Dermis blood vessel endothelial cell (primary cell): ENCODE data around the gene FTCD. TPM values are rescaled to one million over a fixed set of nuclear protein-coding genes. Genes with fewer than 3 reads are reported as not detected.
A peak's percentile ranks its signal among the peaks of the same experiment; 100 is the strongest.
"Not testable (repeated sequence)": the region's sequence is repeated elsewhere in the genome, so short reads cannot be mapped to it uniquely, and the experiment has no call there.

ENCODE experiments used
- DNase-seq: peaks from one replicate; pipeline ENCODE4 v3.0.0; 2010
- total RNA-seq: library from RNA; depleted of rRNA; stranded (reverse); fragments of >200 nt; gene quantifications from 2 replicates; pipeline ENCODE4 v1.2.3, GENCODE V29; 2014

Gene FTCD
- total RNA-seq, 1 donor from 2014 or later: 0.17 TPM

DNA sequence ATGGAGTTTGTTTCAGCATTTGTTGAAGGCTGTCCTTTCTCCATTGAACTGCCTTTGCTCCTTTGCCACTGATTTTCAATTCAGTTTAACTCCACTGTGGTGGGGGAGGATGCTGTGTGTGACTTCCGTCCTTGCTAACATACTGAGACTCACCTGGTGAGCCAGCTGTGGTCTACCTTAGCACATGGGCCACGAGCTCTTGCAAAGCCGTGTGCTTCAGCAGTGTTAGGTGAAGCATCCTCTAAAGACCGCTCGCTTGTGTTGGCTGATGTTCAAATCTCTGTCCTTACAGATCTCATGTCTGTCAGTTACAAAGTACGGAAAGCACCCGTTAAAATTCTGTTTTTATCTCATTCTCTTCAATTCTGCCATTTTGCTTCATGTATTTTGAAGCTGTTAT lies 32.4 kb upstream of the FTCD start:
- no peak for DNase-seq

- no peak for DNase-seq
Measured at GRCh38 chr21:46187261-46187660, 31.9 kb upstream of the FTCD start.

- no peak for DNase-seq
Measured at GRCh38 chr21:46185716-46186115, 30.3 kb upstream of the FTCD start.

DNA sequence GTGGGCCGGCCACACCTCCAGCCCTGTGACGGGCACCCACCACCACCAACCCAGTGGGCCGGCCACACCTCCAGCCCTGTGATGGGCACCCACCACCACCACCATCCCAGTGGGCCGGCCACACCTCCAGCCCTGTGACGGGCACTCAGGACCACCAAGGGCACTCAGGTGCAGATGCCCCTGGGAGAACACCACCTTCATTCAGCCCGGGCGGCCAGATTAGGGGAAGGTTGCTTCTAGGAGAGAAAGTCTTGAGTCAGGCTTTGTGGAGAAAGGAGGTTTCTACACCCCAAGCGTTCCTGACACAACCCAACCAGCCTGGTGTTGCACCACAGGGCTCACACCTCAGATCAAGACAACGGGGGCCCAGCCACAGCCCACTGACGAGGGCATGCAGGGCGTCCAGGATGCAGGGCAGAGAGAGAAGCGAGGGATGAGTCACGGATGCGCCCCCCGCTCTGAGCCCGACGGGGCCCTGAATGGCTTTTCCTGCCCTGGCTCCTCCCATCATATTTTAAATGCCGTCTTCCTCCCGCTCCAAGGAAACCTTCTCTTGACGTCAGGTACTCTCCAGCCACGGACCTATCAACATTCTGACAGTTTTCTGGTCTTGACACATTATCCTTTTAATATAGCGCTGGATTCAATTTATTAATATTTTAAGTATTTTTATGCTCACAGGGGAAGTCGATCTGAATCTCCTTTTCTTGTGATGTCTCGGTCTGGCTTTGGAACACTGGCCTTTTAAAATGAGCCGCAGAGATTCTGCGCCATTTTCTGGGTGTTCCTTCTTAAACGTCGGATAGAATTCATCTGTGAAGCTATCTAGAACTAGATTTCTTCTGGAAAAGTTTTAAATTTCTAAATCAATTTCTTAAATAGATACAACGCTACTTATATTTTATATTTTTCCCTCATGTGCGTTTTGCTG lies 29.5 kb upstream of the FTCD start:
- DNase-seq: peak; percentile 93

GRCh38 chr21:46183910-46184624 lies 28.7 kb upstream of the FTCD start, which contains the start of gene SPATC1L:
Gene SPATC1L, minus strand, starts transcription at chr21:46184459. Its CDS starts 1,643 bp downstream, at chr21:46182816.
- DNase-seq: peak; percentile 81

DNA sequence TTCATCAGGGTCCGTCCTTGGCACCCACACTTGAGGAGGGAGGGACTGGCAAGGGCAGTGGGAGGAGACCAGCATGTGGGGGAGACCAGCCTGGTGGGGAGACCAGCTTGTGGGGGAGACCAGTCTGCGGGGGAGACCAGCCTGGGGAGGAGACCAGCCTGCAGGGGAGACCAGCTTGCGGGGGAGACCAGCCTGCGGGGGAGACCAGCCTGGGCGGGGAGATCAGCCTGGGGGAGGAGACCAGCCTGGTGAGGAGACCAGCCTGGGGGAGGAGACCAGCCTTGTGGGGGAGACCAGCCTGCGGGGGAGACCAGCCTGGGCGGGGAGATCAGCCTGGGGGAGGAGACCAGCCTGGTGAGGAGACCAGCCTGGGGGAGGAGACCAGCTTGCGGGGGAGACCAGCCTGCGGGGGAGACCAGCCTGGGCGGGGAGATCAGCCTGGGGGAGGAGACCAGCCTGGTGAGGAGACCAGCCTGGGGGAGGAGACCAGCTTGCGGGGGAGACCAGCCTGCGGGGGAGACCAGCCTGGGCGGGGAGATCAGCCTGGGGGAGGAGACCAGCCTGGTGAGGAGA lies 28.0 kb upstream of the FTCD start:
- not testable (repeated sequence) for DNase-seq

DNA sequence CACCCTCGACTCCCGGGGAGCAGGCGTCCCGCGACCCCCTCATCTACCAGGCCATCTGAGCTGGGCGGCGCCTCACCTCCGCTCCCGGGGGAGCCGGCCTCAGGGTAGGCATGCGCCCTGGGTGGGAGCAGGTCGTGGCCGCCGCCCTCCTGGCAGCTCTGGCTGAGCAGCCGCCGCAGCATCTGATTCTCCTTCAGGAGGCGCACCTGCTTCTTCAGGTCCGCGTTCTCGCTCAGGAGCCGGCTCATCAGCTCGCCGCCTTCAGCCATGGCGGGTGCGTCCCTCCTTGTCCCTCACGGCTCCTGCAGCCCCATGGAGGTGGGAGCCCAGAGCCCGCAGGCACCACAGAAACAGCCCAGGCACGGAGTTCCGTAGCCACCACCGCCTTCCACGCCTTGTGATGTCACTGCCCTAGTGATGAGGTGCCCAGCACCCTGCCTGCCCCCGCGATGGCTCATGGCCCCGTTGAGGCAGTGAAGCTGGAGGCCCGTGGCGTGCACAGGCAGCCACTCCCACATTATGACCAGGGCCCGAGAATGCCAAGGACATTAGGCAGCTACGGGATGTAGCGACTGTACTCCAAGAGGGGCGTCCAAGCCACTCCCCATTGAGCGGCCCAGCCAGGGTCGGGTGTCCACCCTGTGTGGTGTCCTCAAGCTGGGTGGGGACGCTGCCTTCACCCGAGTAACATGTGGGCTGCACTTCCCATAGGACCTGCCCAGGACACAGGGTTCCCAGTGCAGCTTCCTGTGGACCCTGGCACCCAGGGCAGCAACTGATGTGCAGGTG lies 27.4 kb upstream of the FTCD start:
- no peak for DNase-seq

DNA sequence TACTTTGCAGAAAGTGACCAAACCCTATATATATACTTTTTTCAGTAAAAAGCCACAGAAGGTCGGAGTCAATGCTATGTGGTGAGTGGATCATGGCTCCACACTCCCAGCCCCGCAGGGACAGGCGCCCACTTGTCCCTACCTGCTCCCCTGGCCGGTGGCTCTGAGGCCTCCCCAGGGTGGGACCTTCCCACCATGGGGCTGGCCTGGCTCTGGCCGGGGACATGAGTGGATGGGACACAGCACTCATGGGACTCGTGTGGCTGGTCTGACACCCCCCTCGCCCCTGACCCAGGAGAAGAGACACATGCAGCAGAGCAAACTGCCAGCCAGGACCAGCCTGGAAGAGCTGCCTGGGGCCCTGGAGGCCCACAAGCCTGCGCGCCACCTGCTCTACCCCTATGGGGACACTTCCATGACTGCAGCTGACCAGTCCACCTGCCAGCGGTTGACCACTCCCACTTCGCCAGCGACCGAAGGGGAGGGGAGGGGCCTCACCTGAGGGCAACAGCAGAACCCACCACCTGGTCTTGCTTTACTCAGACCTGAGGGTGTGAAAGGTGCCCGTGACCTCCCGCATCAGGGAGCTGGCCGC lies 26.7 kb upstream of the FTCD start:
- no peak for DNase-seq

GRCh38 chr21:46181436-46181835 lies 26.1 kb upstream of the FTCD start:
- DNase-seq: no peak

DNA sequence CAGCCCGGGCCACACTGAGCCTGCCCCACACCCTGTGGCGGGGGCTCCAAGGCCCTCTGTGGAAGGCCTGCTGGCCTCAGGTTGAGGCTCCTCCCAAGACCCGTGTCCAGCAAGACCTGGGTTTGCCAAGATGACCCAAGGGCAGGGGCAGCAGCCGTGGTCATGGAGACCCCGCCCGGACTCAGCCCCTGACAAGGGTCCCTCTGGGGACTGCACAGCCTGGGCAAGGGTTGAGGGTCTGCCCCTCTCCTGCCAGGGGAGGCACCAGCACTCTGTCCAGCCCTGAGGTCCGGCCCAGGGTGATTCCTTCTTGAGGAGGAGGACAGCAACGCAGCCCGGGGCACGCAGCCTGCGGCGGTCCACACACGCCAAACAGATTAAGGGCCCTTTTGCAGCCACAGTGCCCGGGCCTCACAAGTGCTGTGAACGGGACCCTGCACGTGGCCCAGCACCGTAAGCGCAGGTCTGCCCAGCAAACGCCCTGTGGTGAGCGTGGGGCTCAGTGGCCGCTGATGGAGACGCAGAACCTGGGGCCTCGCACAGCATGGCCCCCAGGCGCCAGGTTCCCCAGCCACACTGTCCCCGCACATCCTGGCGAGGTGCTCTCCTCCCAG lies 25.5 kb upstream of the FTCD start:
- no peak for DNase-seq

DNA sequence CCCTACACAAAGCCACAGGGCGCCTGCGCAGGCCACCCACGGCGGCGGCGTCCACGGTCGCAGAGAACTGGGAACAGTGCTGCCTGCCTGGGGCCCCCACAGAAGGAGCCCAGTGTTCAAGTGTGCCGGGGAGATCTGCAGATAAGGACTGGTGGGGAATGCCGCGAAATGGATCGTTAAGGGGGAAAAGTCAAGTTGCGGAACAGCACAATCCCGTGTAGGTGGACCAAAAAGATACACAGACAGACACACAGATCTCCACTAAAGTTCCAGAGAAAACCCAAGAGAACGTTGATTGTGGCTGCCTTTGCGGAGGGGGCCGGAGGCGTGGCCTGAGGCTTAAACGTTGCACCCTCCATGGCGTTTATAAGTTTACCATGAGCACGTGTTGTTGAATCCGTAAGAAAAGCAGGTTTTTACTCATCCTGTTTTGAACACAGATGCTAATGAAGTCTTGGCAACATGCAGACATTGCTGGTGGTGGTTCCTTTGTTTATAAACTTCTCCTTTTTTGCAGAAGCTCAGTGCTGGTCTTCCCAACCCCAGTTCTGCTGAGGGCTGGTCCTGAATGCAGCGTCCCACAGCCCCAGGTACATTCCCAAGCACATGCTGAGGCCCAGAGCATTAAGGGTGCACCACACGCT lies 24.8 kb upstream of the FTCD start:
- no peak for DNase-seq

DNA sequence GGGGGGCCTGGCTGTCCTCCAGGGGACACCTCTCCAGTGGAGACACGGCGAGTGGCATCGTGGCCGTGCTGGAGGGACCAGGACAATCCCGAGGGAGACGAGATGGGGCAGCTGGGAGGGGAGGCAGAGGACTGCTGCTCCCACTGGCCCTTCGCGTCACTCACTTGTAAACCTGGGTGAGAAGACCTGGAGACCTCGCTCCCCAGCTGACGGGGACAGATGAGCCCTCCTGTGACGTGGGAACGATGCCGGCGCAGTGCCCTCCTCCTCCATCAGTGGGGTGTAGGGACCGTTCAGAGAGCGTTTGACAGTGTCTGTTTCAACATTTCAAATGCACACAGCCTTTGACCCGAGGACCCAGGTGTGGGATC lies 24.3 kb upstream of the FTCD start:
- DNase-seq: no peak

DNA sequence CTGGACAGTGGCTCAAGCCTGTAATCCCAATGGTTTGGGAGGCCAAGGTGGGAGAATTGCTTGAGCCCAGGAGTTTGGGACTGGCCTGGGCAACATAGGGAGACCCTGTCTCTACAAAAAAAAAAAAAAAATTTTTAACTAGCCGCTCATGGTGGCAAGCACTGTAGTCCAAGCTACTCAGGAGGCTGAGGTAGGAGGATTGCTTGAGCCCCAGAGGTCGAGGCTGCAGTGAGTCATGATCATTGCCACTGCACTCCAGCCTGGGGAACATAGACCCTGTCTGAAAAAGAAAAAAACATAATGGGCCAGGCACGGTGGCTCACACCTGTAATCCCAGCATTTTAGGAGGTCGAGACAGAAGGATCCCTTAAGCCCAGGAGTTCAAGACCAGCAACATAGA lies 23.6 kb upstream of the FTCD start:
- no peak for DNase-seq

DNA sequence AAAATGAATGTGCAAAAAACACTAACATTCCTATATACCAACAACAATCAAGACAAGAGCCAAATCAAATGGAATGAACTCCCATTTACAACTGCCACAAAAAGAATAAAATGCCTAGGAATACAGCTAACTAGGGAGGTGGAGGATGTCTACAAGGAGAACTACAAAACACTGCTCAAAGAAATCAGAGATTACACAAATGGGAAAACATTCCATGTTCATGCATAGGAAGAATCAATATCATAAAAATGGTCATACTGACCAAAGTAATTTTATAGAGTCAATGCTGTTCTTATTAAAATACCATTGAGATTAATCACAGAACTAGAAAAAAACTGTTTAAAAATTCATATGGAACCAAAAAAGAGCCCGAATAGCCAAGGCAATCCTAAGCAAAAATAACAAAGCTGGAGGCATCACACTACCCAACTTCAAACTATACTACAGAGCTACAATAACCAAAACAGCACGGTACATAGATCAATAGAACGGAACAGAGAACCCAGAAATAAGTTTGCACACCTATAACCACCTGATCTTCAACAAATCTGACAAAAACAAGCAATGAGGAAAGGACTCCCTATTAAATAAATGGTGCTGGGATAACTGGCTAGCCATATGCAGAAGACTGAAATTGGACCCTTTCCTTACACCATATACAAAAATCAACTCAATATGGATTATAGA lies 21.2 kb upstream of the FTCD start:
- not testable (repeated sequence) for DNase-seq

DNA sequence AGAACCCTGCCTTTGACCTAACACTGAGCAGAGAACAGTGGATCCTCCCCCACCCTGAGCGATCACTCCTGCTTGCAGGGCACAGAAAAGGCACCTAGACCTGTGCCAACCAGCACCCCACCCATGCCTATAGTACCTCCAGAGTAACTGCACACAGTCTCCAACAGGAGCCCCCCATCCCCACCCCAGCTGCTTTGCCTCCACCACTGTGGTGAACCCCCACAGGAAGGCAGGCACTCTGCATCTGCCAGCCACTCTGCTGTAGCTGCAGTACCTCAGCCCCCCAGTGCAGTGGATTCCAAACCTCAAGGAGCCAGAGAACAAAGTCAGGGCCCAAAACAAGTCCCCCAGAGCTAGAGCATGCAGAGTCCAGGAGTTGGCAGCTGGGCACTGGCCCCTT lies 18.2 kb upstream of the FTCD start:
- DNase-seq: no peak

DNA sequence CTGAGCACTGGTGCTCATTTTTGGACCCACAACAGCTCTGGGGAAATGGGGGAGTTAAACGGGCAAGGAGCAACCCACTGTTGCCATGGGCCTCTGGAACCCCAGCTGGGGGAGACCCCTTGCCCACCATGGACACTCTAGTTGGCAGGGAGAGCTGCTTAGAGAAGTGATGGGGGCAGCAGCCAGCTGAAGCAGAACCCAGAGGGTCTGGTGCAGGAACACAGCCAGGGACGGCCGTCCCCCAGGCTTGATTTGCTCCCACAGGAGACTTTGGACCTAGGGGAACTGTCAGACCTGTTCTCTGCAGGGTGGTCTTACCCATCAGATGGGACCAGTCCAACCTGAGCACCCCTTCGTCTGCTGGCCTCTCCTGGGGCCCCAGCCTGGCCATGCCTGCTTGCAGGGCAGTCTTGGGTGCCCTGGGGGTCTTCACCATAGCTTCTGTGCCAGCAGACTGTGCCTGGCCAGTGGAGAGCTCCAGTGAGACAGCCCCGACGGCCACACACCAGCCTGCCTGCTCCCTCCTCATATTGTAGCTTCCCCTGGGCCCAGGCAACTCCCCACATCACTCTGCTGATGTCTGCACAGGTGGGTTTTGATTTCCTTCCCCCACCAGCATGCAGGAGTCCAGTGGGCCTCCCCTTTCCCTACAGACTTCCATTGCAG lies 17.6 kb upstream of the FTCD start:
- DNase-seq: no peak

- DNase-seq: no peak
Measured at GRCh38 chr21:46171996-46172862, 16.9 kb upstream of the FTCD start.

GRCh38 chr21:46171585-46171984 lies 16.2 kb upstream of the FTCD start:
- DNase-seq: no peak
